Activated T-helper 1 cell treated with Interleukin-2 at 50 U/mL for 16 hours (primary cell): ENCODE results near the gene CNRIP1.

Experiments
- DNase-seq: peaks from one replicate; pipeline ENCODE4 v3.0.0-alpha.2; 2020; ENCODE audit warnings: low read depth

The CNRIP1 gene

GRCh38 chr2:68251187-68251854, 68.4 kb downstream of the CNRIP1 start:
- peak; percentile 60 for DNase-seq

GRCh38 chr2:68250652-68251186, 69.0 kb downstream of the CNRIP1 start:
- DNase-seq: no peak

- DNase-seq: no peak
These were observed 69.6 kb downstream of the CNRIP1 start for GRCh38 chr2:68250196-68250595.

- DNase-seq: no peak
These were observed 70.9 kb downstream of the CNRIP1 start for GRCh38 chr2:68248806-68249205.

- no peak for DNase-seq
These were observed 71.4 kb downstream of the CNRIP1 start for GRCh38 chr2:68248361-68248760.

- DNase-seq: no peak
These were observed 73.4 kb downstream of the CNRIP1 start for GRCh38 chr2:68246396-68246795.

- DNase-seq: no peak
These were observed 74.1 kb downstream of the CNRIP1 start for GRCh38 chr2:68245672-68246071.

- no peak for DNase-seq
These were observed 74.7 kb downstream of the CNRIP1 start for GRCh38 chr2:68245066-68245465.

- no peak for DNase-seq
These were observed 75.3 kb downstream of the CNRIP1 start for GRCh38 chr2:68244456-68244855.
